ENCODE measurements around the gene CBX4.

DNA sequence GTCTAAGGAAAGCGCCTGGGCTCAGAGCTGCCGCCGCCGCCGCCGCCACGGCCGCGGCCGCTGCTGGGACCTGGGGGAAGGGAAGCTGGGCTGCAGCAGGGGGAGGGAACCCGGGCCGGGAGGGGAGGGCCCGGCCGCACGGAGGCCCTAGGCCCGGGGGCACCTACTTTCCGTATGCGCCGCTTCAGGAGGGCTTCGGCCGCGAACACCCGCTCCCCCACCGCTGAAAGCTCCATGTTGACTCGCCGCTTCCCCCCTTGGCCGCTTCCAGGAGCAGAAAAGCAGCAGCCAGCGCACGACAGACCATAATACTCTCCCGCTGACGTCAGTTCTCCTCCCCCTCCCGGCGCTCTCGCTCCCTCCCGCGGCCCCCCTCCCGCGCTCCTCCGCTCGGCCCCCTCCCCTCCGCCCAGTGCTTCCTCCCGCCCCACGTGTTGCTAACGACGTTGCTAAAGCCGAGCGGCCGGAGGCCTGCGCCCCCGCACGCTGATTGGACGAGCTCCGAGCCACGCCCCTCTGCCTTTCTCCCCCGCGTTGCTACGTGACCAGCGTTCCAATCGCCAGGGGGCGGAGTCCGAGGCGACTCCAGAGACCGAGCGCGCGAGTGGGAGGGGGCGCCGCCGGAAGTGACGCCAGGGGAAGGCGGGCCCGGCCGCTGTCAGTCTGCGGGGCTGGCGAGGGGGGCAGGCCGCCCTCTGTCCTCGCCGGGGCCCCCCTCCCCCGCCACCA, 42.3 kb downstream of the CBX4 start, which contains the start of gene CBX8:
- TF ChIP-seq CTCF (conservative IDR thresholded peaks at IDR 0.05 in 1 of 2, IDR thresholded peaks at IDR 0.05 in 1 of 2; ENCODE audit: low read depth in 1 of 2, low read length in 2 of 2) (no peak), EZH2 (IDR thresholded peaks at IDR 0.05; ENCODE audit: low read length, missing control alignments) (no peak)

Measured in fibroblast of lung (primary cell).